HepG2 (cell line): ENCODE measurements around the gene OLFM2. TPM values are rescaled to one million over a fixed set of nuclear protein-coding genes. Genes with fewer than 3 reads are reported as not detected.

Experiments
- ATAC-seq: fragments of 200-7000 bp; cut with Tn5 transposase; 3 replicates; pipeline ENCODE4 v1.9.1; 2020; ENCODE audit warnings: mild to moderate bottlenecking, moderate library complexity
- BruUV-seq: library from RNA; stranded (reverse); fragments of 400-500 nt; replicated peaks from 2 replicates; lab custom pipeline; 2021; lab: Mats Ljungman, UMichigan
- CTCF ChIA-PET: fragments of 300-600 bp; formaldehyde crosslinking; extraction: SDS; loops from one replicate; lab custom pipeline; 2021; ENCODE audit warnings: low total read pairs, inconsistent platforms, low intra/inter-chr PET ratio; lab: Yijun Ruan, JAX
- POLR2A ChIA-PET: fragments of 350-600 bp; sonication (Branson Sonifier 250); formaldehyde crosslinking; loops from one replicate; lab custom pipeline; 2020; ENCODE audit warnings: antibody characterized with exemption, inconsistent platforms; lab: Yijun Ruan, JAX
- DNase-seq: peaks from one replicate; pipeline ENCODE4 v3.0.0-alpha.2; 2015; ENCODE audit warnings: low spot score
- FAIRE-seq: peaks from 3 replicates; lab custom pipeline; 2011; peaks lifted over from hg19 to GRCh38; lab: Jason Lieb, UNC
- H2AFZ ChIP-seq: one replicate; pipeline ENCODE4 v1.6.1; 2011; ENCODE audit warnings: low read length, inconsistent platforms
- H3K27ac ChIP-seq: fragments of 300-600 bp; 3 replicates; pipeline ENCODE4 v1.8.0; 2011; ENCODE audit warnings: mixed run types, mild to moderate bottlenecking, mixed read lengths, low read length, inconsistent platforms; ENCODE audit not compliant: insufficient read depth; ENCODE audit errors: extremely low read length
- H3K27me3 ChIP-seq, 2 experiments: fragments of 200-600 bp in 1 of 2; 2 replicates in 1 of 2; 3 replicates in 1 of 2; pipeline versions ENCODE4 v1.6.0 to v1.8.0; 2011; ENCODE audit warnings: low read length in 2 of 2, mild to moderate bottlenecking in 2 of 2, moderate library complexity in 2 of 2, inconsistent platforms in 1 of 2; ENCODE audit not compliant: insufficient read depth in 2 of 2, control insufficient read depth in 1 of 2
- H3K36me3 ChIP-seq, 2 experiments: fragments of 200-600 bp in 1 of 2; replicated peaks in 1 of 2; 2 replicates in 1 of 2; 3 replicates in 1 of 2; pipeline versions ENCODE4 v1.5.1 to v1.8.0; 2011; ENCODE audit warnings: low read length in 2 of 2, inconsistent platforms in 1 of 2; ENCODE audit not compliant: insufficient read depth in 2 of 2, control insufficient read depth in 1 of 2
- H3K4me1 ChIP-seq: 2 replicates; pipeline ENCODE4 v1.5.1; 2012; ENCODE audit warnings: low read length, inconsistent platforms; ENCODE audit not compliant: insufficient read depth
- H3K4me2 ChIP-seq: 2 replicates; pipeline ENCODE4 v1.6.0; 2011; ENCODE audit warnings: low read depth, low read length, inconsistent platforms
- H3K4me3 ChIP-seq, 3 experiments: fragments of 200-600 bp in 1 of 3; sonication (generic), shearing (Covaris generic) in 1 of 3; replicated peaks in 1 of 3; 2 replicates each; pipeline ENCODE4 v1.5.1; 2011 to 2016; ENCODE audit warnings: low read length in 3 of 3, inconsistent platforms in 2 of 3, low read depth in 2 of 3, mild to moderate bottlenecking in 2 of 3, control low read depth in 1 of 3, mixed read lengths in 1 of 3; ENCODE audit not compliant: insufficient read depth in 1 of 3
- H3K79me2 ChIP-seq: one replicate; pipeline ENCODE4 v1.6.1; 2011; ENCODE audit warnings: low read length, inconsistent platforms; ENCODE audit not compliant: insufficient read depth
- H3K9ac ChIP-seq: 2 replicates; pipeline ENCODE4 v1.6.0; 2011; ENCODE audit warnings: mild to moderate bottlenecking, low read depth, low read length, inconsistent platforms; ENCODE audit not compliant: insufficient read depth
- H3K9me3 ChIP-seq: 2 replicates; pipeline ENCODE4 v1.5.1; 2012; ENCODE audit warnings: mild to moderate bottlenecking, low read length
- H4K20me1 ChIP-seq: 2 replicates; pipeline ENCODE4 v1.6.0; 2011; ENCODE audit warnings: inconsistent platforms, mild to moderate bottlenecking, low read length, moderate library complexity; ENCODE audit not compliant: insufficient read depth
- ARNT2 ChIP-seq: sonication (generic); formaldehyde crosslinking; IDR thresholded peaks from 2 replicates; pipeline ENCODE4 v1.8.0; 2022; ENCODE audit warnings: mild to moderate bottlenecking, low read depth, missing genetic modification reagents, moderate library complexity
- CCDC6 ChIP-seq: sonication (generic); formaldehyde crosslinking; IDR thresholded peaks from 2 replicates; pipeline ENCODE4 v1.8.1; 2022; ENCODE audit warnings: mild to moderate bottlenecking, missing genetic modification reagents, moderate library complexity
- GTF3A ChIP-seq: sonication (generic); formaldehyde crosslinking; conservative IDR thresholded peaks from 2 replicates; pipeline ENCODE4 v1.4.0; 2020; ENCODE audit warnings: mild to moderate bottlenecking, missing genetic modification reagents
- RAD51 ChIP-seq: fragments of 450-650 bp; IDR thresholded peaks from 2 replicates; pipeline ENCODE4 v1.6.1; 2016; ENCODE audit warnings: borderline replicate concordance
- SP140L ChIP-seq: sonication (generic); formaldehyde crosslinking; IDR thresholded peaks from 2 replicates; pipeline ENCODE4 v1.4.0; 2020; ENCODE audit warnings: missing genetic modification reagents, borderline replicate concordance
- ZNF282 ChIP-seq: fragments of 450-650 bp; IDR thresholded peaks from 2 replicates; pipeline ENCODE4 v1.6.1; 2018; ENCODE audit not compliant: partially characterized antibody
- ZNF687 ChIP-seq: sonication (generic); formaldehyde crosslinking; IDR thresholded peaks from 2 replicates; pipeline ENCODE4 v1.5.1; 2020; ENCODE audit warnings: mild to moderate bottlenecking, missing genetic modification reagents, moderate library complexity
- WGBS: methylation state at CpG from one replicate; pipeline ENCODE4 v1.1.6; 2017; ENCODE audit warnings: low lambda C conversion rate; 5-methylcytosine and 5-hydroxymethylcytosine counted together
- in situ Hi-C: cut with HindIII; loops from 2 replicates; pipeline ENCODE4 v1.10.0; 2017; ENCODE audit warnings: low pct_unique_long_range_greater_than_20kb; ENCODE audit not compliant: extremely low pct_ligation_motif_present
- intact Hi-C: fragments of 100-400 bp; cut with micrococcal nuclease; formaldehyde crosslinking; loops from one replicate; pipeline ENCODE4 v1.10.0; 2022; ENCODE audit not compliant: unreplicated experiment
- polyA plus RNA-seq, 8 experiments: library from polyadenylated mRNA; depleted of rRNA in 3 of 8; stranded (reverse) in 7 of 8; unstranded in 1 of 8; fragments of >200 nt; fragmentation: Illumina TruSeq in 4 of 8; extraction: Trizol in 4 of 8; gene quantifications; 2 replicates each; pipeline versions ENCODE4 v1.2.1 to v1.2.3, GENCODE V29; 2011 to 2016; ENCODE audit warnings: low read depth in 4 of 8, missing spikeins in 1 of 8, mixed read lengths in 1 of 8; ENCODE audit not compliant: insufficient read depth in 1 of 8
- total RNA-seq, 5 experiments: library from RNA; depleted of rRNA; stranded (reverse); fragments of >200 nt; fragmentation: Illumina TruSeq; extraction: Trizol; gene quantifications; 2 replicates each; pipeline ENCODE4 v1.2.3, GENCODE V29; 2016; ENCODE audit warnings: low read depth in 1 of 5
- TF ChIP-seq, protein P1 (sequence below): sonication (generic); formaldehyde crosslinking; IDR thresholded peaks from 2 replicates; pipeline ENCODE4 v1.5.0; 2020; ENCODE audit warnings: missing genetic modification reagents
- TF ChIP-seq, protein P2 (sequence below): IDR thresholded peaks from 2 replicates; pipeline ENCODE4 v1.6.1; 2016; ENCODE audit warnings: missing compliant biosample characterization, missing genetic modification reagents, borderline replicate concordance

OLFM2 gene
- total and polyA plus RNA-seq, 2 of the 13 experiments (the other 11 are each of a cell fraction or from before 2014, with no cell fraction given): 0.20 to 0.51 TPM

GRCh38 chr19:9913237-9914000 is 22.9 kb downstream of the OLFM2 start (continued):
- peak; percentile 28; the same call in 1 of the 2 replicates for TF ChIP-seq ZNF687 (CRISPR knock-in tag)
- TF ChIP-seq, all 625 proteins: peak for 3

DNA sequence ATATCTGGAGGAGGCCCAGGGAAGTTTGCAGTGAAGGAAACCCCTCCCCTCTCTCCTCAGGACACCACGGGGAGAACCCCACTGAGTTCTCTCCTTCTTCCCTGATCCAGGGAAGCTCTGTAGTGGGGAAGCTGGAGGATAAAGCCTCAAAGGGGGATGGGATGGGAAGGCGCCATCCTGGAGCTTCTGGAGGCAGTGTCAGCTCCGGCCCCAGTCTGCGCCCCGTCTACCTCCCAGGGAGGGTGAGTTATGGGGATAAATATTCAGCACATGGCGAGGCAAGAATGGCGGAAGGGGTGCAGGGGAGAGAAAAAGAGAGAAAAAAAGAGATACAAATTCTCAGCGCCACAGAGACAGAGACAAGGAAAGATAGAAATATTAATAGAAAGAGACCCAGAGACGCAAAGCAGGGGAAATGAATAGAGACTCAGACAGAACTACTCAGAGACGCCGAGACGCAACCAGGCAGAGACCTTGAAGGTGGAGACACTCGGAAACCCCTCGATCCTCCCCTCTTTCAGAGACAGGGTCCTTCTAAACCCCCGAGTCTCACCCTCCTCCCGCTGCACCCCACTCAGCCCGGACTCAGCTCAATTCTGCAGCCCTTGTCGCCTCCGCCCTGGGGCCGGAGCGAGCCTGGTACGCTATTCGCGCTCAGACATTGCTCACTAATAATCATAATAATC is 23.6 kb downstream of the OLFM2 start:
- BruUV-seq: no TSS peak
- peaks cover 0 to 16% of the 10 kb centered on the region in 2 experiments; a peak in 3 of 5 replicates for H3K27me3 ChIP-seq
- ATAC-seq (no peak), DNase-seq (no peak), FAIRE-seq (no peak)
- no peak overlapping the region for H3K27ac ChIP-seq
- no peaks in the 10 kb centered on the region for H3K9me3 ChIP-seq
- no peak overlapping the region for H3K9ac ChIP-seq
- no peak overlapping the region for H3K4me3 ChIP-seq
- H3K79me2 ChIP-seq: no peaks in the 10 kb centered on the region
- in situ Hi-C loops (loop anchor here (5.0 kb wide), 1 partner anchor 65 kb away; no protein-coding TSS in a partner anchor), intact Hi-C loops (no loop called here)
- H3K4me2 ChIP-seq: no peak overlapping the region
- 49% methylated on average over 24 of the region's 24 CpGs for WGBS
- ChIA-PET POLR2A (interaction anchor here (0.5 kb wide), 1 partner anchor 86 kb away, joined by 4 read pairs; no protein-coding TSS in a partner anchor), CTCF (no interaction called here)
- H3K4me1 ChIP-seq: peaks cover 4% of the 10 kb centered on the region; the same call in 1 of the 2 replicates
- H4K20me1 ChIP-seq: no peaks in the 10 kb centered on the region
- no peaks in the 10 kb centered on the region for H3K36me3 ChIP-seq
- no peak overlapping the region for H2AFZ ChIP-seq
- TF ChIP-seq GTF3A (CRISPR knock-in tag) (no peak), SP140L (no peak), ARNT2 (no peak), ZNF687 (CRISPR knock-in tag) (no peak), RAD51 (no peak), CCDC6 (CRISPR knock-in tag) (no peak), ZNF282 (no peak)
- TF ChIP-seq, protein P1, sequence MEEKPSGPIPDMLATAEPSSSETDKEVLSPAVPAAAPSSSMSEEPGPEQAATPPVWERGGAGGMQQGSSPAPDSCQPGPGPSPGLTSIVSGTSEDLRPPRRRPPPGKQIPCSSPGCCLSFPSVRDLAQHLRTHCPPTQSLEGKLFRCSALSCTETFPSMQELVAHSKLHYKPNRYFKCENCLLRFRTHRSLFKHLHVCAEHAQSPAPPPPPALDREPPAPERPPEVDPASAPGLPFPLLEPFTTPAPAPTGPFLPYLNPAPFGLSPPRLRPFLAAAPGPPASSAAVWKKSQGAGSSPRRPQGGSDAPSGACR (CRISPR knock-in tag): no peak
- TF ChIP-seq, protein P2, sequence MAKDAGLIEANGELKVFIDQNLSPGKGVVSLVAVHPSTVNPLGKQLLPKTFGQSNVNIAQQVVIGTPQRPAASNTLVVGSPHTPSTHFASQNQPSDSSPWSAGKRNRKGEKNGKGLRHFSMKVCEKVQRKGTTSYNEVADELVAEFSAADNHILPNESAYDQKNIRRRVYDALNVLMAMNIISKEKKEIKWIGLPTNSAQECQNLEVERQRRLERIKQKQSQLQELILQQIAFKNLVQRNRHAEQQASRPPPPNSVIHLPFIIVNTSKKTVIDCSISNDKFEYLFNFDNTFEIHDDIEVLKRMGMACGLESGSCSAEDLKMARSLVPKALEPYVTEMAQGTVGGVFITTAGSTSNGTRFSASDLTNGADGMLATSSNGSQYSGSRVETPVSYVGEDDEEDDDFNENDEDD: no peak
